Activated CD8-positive, alpha-beta T cell treated with anti-CD3 and anti-CD28 coated beads for 36 hours (primary cell): ENCODE results near the gene TTC33. TPM values are rescaled to one million over a fixed set of nuclear protein-coding genes. Genes with fewer than 3 reads are reported as not detected.

Source experiments
- ATAC-seq: fragments of 200-7000 bp; cut with Tn5 transposase; one replicate; pipeline ENCODE4 v1.10.0; 2021; ENCODE audit warnings: mild to moderate bottlenecking, moderate library complexity
- CTCF ChIA-PET: fragments of 350-600 bp; sonication (Branson Sonifier 250); formaldehyde crosslinking; loops from one replicate; lab custom pipeline; 2021; ENCODE audit warnings: antibody characterized with exemption; lab: Charles Lee
- POLR2A ChIA-PET: fragments of 350-600 bp; sonication (Branson Sonifier 250); formaldehyde crosslinking; loops from one replicate; lab custom pipeline; 2021; ENCODE audit warnings: antibody characterized with exemption; lab: Charles Lee
- DNase-seq: peaks from one replicate; pipeline ENCODE4 v3.0.0-alpha.2; 2020
- H3K27ac Mint-ChIP-seq: one replicate; pipeline ENCODE4 v1.8.0; 2021; ENCODE audit warnings: mild to moderate bottlenecking, mixed read lengths
- H3K27me3 Mint-ChIP-seq: one replicate; pipeline ENCODE4 v1.8.0; 2021; ENCODE audit warnings: mixed read lengths
- H3K36me3 Mint-ChIP-seq: one replicate; pipeline ENCODE4 v1.8.0; 2021; ENCODE audit warnings: low read depth, mixed read lengths
- H3K4me1 Mint-ChIP-seq: one replicate; pipeline ENCODE4 v1.8.0; 2021; ENCODE audit warnings: low read depth, mixed read lengths
- H3K4me3 Mint-ChIP-seq: one replicate; pipeline ENCODE4 v1.8.0; 2021; ENCODE audit warnings: mild to moderate bottlenecking, moderate library complexity, mixed read lengths
- H3K9me3 Mint-ChIP-seq: one replicate; pipeline ENCODE4 v1.8.0; 2021; ENCODE audit warnings: mixed read lengths
- intact Hi-C: fragments of 100-400 bp; cut with micrococcal nuclease; formaldehyde crosslinking; loops from one replicate; pipeline ENCODE4 v1.10.0; 2022
- total RNA-seq, 2 experiments: library from RNA; stranded (reverse); gene quantifications; one replicate each; pipeline ENCODE4 v1.2.3, GENCODE V29; 2021
- TF ChIP-seq, protein P1 (sequence below): fragments of 200-600 bp; IDR thresholded peaks from one replicate; pipeline ENCODE4 v1.8.0; 2022; ENCODE audit warnings: antibody characterized with exemption, mild to moderate bottlenecking

The TTC33 gene
- total RNA-seq, 2 experiments from 2014 or later: 21.4 to 21.5 TPM

DNA sequence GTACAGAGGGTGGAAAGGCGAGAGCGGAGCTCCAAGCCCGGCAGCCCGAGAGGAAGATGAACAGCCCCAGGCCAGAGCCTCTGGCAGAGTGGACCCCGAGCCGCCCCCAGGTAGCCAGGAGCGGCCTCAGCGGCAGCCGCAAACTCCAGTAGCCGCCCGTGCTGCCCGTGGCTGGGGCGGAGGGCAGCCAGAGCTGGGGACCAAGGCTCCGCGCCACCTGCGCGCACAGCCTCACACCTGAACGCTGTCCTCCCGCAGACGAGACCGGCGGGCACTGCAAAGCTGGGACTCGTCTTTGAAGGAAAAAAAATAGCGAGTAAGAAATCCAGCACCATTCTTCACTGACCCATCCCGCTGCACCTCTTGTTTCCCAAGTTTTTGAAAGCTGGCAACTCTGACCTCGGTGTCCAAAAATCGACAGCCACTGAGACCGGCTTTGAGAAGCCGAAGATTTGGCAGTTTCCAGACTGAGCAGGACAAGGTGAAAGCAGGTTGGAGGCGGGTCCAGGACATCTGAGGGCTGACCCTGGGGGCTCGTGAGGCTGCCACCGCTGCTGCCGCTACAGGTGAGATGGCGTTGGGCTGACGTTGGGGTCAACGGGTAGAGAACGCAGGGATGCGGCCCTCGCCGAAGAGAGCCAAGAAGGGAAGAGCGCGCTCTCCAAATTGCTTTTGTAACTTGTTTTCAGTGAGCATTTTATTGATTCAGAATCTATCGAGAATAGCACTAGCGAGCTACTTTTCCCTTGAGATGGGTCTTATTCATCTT lies 75.7 kb downstream of the TTC33 start, which contains the start of gene PTGER4:
TSS of gene PTGER4 (plus strand) at position 3 of the 769 bp plus-strand sequence. CDS start 1,079 bp downstream, outside the sequence.
- CTCF ChIA-PET: interaction anchor here (0.9 to 1.7 kb wide), 8 partner anchors 9 to 513 kb away, joined by 3 to 6 read pairs (median 3); no protein-coding TSS in a partner anchor
- intact Hi-C loops: loop anchor here (1.0 to 10.0 kb wide), 7 partner anchors 25 to 1475 kb away; no protein-coding TSS in a partner anchor
- peaks cover 29% of the 10 kb centered on the region for H3K4me1 Mint-ChIP-seq

DNA sequence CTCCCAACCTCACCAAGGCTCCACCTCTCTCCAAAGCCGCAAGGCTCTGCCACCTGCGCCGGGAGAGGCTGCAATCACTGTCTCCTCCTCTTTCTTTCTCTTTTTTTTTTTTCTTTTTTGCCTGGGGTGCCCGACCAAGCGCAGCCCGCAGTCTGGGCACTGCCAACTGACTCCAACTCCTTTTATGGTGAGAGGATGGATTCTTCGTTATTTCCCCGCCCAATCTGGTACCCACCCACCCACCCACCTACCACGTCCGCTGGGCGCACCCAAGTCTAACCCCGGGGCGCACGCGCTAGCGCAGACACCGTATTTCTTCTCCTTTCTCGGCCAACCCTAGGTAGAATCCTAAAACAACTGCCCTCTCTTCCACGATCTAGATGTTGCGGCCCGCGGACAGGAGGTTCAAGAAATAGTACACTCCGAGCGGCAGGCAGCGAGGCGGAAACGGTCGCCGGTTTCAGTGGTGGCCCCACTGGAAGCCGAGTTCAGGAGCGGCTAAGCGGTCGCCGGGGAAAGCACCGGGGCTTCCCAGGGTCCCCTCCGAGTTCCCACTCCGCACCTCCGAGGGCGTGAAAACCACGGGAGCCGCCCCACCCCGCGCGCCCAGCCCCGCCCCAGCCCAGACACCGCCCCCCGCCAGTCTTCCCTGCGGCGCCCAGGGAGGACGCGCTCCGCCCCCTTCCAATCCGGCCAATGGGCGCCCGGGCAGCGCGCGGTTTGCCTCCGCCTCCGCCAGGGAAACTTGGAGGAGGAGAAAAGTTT lies 76.4 kb downstream of the TTC33 start:
- H3K27me3 Mint-ChIP-seq: no peaks in the 10 kb centered on the region
- no peaks in the 10 kb centered on the region for H3K9me3 Mint-ChIP-seq
- ATAC-seq (peak; percentile 64), DNase-seq (peak; percentile 96)
- peak overlapping the region; percentile 98 for H3K27ac Mint-ChIP-seq
- CTCF ChIA-PET: interaction anchor here (0.9 to 1.7 kb wide), 6 partner anchors 10 to 404 kb away, joined by 3 to 6 read pairs (median 3); no protein-coding TSS in a partner anchor
- peaks cover 33% of the 10 kb centered on the region for H3K4me1 Mint-ChIP-seq
- intact Hi-C loops: loop anchor here (1.0 to 5.0 kb wide), 4 partner anchors 101 to 269 kb away; no protein-coding TSS in a partner anchor
- TF ChIP-seq, protein P1, sequence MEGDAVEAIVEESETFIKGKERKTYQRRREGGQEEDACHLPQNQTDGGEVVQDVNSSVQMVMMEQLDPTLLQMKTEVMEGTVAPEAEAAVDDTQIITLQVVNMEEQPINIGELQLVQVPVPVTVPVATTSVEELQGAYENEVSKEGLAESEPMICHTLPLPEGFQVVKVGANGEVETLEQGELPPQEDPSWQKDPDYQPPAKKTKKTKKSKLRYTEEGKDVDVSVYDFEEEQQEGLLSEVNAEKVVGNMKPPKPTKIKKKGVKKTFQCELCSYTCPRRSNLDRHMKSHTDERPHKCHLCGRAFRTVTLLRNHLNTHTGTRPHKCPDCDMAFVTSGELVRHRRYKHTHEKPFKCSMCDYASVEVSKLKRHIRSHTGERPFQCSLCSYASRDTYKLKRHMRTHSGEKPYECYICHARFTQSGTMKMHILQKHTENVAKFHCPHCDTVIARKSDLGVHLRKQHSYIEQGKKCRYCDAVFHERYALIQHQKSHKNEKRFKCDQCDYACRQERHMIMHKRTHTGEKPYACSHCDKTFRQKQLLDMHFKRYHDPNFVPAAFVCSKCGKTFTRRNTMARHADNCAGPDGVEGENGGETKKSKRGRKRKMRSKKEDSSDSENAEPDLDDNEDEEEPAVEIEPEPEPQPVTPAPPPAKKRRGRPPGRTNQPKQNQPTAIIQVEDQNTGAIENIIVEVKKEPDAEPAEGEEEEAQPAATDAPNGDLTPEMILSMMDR: no peak
- POLR2A ChIA-PET: interaction anchor here (0.6 to 4.7 kb wide), 20 partner anchors 11 to 455 kb away, joined by 3 to 45 read pairs (median 5); no protein-coding TSS in a partner anchor
- peaks cover 46% of the 10 kb centered on the region for H3K36me3 Mint-ChIP-seq
- peak overlapping the region; percentile 99 for H3K4me3 Mint-ChIP-seq

More for the DNA sequence above, 75.7 kb downstream of the TTC33 start, which contains the start of gene PTGER4:
- Mint-ChIP-seq H3K27me3 (no peaks in the 10 kb centered on the region), H3K27ac (peak within 1 kb of the TSS; percentile 98), H3K4me3 (peak within 1 kb of the TSS; percentile 99), H3K36me3 (peaks cover 51% of the 10 kb centered on the region), H3K9me3 (no peaks in the 10 kb centered on the region)
- TF ChIP-seq, protein P1: no peak
- ATAC-seq (peak; percentile 2), DNase-seq (peak; percentile 56)
- POLR2A ChIA-PET: interaction anchor here (0.5 to 4.7 kb wide), 26 partner anchors 10 to 1480 kb away, joined by 3 to 45 read pairs (median 4); no protein-coding TSS in a partner anchor

DNA sequence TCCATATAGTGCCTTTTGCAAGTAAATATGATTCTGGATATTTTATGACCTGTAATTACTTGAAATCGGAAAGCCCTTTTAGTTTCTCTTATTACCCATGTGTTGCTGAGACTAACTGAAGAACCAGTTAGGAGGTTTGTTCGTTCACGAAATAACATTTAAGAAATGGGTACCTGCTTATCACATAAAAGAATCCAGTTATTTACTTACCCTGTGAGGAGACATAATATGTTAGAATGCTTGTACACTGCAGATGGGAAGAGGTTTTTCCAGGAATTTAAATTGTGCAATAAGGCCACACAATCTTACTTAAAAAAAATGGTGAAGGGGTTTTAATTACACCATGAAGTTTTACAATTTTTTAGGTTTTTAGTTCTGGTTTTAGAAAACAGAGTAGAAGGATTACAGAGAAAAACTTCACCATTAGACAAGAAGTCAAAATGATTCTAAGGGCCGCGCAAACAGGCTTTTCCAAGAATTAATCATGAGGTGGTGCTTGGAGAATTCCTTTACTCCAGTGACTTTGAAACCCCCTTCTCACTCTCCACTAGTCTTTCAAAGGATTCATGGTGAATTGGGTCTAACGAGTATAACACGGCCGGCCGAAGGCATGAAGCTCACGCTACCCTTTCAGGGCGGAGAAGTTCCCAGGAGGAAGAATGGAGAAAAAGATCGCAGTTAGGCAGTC lies 77.2 kb downstream of the TTC33 start:
- peaks cover 39% of the 10 kb centered on the region for H3K36me3 Mint-ChIP-seq

DNA sequence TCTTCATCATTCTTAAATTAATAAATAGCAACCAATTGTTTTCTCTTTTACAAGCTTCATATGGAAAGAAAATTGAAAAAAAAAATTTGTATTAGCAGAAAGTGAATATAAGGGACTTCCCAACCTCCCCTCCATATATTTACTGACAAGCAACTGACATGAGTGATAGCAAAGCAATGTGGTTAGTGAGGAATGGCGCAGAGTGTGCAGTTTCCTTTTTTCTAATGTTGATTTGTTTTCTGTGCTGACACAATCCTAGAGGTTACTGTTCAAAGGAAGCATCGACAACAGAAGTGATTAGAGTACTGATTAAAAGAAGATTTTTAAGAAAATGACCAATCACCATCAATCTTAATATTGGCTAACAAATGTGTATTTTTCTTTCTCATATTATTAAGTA lies 77.7 kb downstream of the TTC33 start:
- ChIA-PET CTCF (interaction anchor here (0.6 to 1.2 kb wide), 3 partner anchors 12 to 241 kb away, joined by 3 read pairs; no protein-coding TSS in a partner anchor), POLR2A (interaction anchor here (0.9 to 1.3 kb wide), 3 partner anchors 26 to 391 kb away, joined by 3 read pairs; no protein-coding TSS in a partner anchor)
- peak overlapping the region; percentile 99 for H3K4me3 Mint-ChIP-seq
- ATAC-seq (no peak), DNase-seq (peak; percentile 47)
- H3K4me1 Mint-ChIP-seq: peaks cover 43% of the 10 kb centered on the region
- intact Hi-C loops: loop anchor here (2.0 to 5.0 kb wide), 3 partner anchors 187 to 267 kb away; no protein-coding TSS in a partner anchor
- TF ChIP-seq, protein P1: no peak
- H3K36me3 Mint-ChIP-seq: peaks cover 33% of the 10 kb centered on the region
- peak overlapping the region; percentile 98 for H3K27ac Mint-ChIP-seq
- no peaks in the 10 kb centered on the region for H3K9me3 Mint-ChIP-seq
- H3K27me3 Mint-ChIP-seq: no peaks in the 10 kb centered on the region

More for the DNA sequence above, 77.2 kb downstream of the TTC33 start:
- TF ChIP-seq, protein P1: no peak
- ChIA-PET CTCF (no interaction called here), POLR2A (interaction anchor here (0.6 to 4.7 kb wide), 9 partner anchors 11 to 454 kb away, joined by 3 to 45 read pairs (median 6); no protein-coding TSS in a partner anchor)
- peaks cover 37% of the 10 kb centered on the region for H3K4me1 Mint-ChIP-seq
- DNase-seq: no peak
- H3K27ac Mint-ChIP-seq: peak overlapping the region; percentile 98
- no peaks in the 10 kb centered on the region for H3K27me3 Mint-ChIP-seq
- intact Hi-C loops: loop anchor here (1.0 to 5.0 kb wide), 4 partner anchors 100 to 268 kb away; no protein-coding TSS in a partner anchor
- no peak for ATAC-seq
- peak overlapping the region; percentile 99 for H3K4me3 Mint-ChIP-seq
- no peaks in the 10 kb centered on the region for H3K9me3 Mint-ChIP-seq
